Measurements from ENCODE around the gene NSD1.

Gene NSD1, protein sequence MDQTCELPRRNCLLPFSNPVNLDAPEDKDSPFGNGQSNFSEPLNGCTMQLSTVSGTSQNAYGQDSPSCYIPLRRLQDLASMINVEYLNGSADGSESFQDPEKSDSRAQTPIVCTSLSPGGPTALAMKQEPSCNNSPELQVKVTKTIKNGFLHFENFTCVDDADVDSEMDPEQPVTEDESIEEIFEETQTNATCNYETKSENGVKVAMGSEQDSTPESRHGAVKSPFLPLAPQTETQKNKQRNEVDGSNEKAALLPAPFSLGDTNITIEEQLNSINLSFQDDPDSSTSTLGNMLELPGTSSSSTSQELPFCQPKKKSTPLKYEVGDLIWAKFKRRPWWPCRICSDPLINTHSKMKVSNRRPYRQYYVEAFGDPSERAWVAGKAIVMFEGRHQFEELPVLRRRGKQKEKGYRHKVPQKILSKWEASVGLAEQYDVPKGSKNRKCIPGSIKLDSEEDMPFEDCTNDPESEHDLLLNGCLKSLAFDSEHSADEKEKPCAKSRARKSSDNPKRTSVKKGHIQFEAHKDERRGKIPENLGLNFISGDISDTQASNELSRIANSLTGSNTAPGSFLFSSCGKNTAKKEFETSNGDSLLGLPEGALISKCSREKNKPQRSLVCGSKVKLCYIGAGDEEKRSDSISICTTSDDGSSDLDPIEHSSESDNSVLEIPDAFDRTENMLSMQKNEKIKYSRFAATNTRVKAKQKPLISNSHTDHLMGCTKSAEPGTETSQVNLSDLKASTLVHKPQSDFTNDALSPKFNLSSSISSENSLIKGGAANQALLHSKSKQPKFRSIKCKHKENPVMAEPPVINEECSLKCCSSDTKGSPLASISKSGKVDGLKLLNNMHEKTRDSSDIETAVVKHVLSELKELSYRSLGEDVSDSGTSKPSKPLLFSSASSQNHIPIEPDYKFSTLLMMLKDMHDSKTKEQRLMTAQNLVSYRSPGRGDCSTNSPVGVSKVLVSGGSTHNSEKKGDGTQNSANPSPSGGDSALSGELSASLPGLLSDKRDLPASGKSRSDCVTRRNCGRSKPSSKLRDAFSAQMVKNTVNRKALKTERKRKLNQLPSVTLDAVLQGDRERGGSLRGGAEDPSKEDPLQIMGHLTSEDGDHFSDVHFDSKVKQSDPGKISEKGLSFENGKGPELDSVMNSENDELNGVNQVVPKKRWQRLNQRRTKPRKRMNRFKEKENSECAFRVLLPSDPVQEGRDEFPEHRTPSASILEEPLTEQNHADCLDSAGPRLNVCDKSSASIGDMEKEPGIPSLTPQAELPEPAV (N-terminal part only)

DNA sequence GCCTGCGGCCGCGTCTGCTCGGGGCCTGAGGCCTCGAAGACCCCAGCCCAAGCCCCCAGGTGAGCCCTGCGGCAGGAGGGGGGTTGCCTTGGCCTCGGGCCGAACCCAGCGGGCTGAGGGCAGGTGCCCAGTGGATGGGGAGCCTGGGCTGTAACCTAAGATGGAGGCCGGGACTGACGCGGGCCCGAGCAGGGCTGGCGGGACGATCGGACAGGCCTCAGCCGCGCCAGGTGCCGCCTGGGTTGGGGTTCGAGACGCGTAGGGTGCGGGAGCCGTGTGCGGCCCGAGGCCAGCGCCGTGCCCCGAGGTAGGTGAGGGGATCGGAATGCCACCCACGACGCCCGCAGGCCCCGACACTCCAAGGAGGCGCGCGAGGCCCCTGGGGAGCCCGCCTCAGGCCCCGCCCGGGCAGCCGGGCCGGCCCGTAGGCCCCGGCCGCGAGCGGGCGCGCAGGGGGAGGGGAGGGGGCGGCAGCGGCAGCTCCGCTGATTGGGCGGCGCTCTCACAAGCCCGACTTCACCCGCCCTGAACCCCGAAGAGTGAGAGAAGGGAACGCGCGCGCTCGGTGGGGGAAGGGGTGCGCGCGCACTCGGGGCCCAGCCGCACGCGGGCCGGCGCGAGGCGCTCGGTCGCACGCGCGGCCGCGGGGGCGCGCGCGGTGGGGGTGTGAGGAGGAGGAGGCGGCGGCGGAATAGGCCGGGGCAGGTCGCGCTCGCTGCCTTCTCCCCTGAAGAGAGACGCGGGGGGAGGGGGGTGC is at the start of gene NSD1:
Gene NSD1, plus strand, starts transcription at position 678 of the 757 bp plus-strand sequence. CDS start 1,331 bp downstream, outside the sequence.
- no peak for DNase-seq

DNA sequence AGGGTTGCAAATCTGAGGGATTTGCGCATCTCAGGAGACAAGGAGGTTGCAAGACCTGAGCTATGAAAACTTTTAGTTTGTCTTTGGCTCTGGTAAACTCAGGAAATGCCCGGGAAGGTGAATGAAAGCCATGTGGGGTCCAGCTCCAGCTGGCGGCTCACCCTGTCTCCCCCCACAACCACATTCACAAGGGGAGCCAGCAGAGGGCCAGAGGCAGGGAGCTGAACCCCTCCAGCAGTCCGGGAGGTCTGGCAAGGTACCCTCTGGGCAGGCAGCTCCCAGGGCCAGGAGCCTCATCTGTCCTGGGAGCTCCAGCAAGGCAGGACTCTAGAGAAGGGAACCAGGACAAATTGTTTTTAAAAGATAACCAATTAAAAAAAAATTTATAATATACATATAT is 49.4 kb upstream of the NSD1 start:
- no peak for DNase-seq

DNA sequence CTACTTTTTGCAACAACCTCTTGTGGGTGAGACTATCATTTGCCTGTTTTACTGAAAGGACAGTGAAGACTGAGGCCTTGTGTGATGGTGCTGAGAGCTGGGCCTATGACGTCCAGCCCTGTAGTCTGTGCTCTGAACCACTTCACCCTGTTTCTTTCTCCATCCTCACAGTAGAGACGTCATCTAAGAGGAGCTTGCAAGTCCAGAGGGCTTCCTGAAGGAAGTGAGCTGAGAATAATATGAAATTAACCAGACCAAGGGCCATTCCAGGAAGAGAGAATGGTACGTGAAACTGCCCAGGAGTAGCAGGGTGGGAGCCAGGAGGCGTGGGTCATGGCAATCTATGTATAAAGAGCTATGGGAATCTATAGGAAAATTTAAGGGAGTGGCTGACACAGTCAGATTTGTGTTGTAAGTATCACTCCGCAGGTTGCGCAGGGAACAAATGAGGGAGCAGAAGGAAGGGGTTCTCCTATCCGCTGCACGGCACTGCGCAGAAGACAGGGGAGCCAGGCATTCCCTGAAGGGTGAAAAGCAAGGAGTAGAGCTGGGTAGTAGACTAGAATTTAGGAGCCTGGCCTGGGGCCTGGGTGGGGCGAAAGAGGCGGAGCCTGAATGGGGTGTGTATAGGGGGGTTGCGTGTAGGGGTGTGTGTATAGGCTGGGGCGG is 47.5 kb upstream of the NSD1 start:
- no peak for DNase-seq

DNA sequence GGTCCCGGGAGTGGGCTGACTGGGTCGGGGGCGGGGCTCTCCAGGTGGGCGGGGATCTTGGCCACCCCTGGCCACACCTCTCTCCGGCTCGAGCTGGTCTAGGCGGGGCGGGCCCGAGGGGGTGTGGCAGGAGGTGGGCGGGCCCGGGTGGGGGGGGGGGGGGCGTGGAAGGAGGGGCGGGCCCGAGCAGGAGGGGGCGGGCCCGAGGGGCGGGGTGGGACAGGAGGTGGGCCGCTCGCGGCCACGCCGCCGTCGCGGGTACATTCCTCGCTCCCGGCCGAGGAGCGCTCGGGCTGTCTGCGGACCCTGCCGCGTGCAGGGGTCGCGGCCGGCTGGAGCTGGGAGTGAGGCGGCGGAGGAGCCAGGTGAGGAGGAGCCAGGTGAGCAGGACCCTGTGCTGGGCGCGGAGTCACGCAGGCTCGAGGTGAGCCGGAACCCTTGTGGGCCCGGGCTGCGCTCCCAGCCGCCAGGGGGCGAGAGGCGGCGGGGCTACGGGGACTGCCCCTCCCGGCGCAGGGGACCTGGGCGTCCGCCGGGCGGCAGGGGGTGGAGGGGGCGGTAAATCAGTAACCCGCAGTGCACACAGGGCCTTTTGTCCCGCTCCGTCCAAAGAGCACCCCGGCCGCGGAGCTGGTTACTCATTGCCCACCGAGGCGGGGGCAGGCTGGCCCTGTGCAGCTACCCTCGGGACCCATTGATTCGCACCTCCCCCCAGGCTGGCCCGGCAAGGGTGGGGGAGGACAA is 46.7 kb upstream of the NSD1 start, which contains the start of gene FGFR4:
Gene FGFR4, plus strand, starts transcription at position 262 of the 744 bp plus-strand sequence. CDS start 2,688 bp downstream, outside the sequence.
- no peak for DNase-seq

DNA sequence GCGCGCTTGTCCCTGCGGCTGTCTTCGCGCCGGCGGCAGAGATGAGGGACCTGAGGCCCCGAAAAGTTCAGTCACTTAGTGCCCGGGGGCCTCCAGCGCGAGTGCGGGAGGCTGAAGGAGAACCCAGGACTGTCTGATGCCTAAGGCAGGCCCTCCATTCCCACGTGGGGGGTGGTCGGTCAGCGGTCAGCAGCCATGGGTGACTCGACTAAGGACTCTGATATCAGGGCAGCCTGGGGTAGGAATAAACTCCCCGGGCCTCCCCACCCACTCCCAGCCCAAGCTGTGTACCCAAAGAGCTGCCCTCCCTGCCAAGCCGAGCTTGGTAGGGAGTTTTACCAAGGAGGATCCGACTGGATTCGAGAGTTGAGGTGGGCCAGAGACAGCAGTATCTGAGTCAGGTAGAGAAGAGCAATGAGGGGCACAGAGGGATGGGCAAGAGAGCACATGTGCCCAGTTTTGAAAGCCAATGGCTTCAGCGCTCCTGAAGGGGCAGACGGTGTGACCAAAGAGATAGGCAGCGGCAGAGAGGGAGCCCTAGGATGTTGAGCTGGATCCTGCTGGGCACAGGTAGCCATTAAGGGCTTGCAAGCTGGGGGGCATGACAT is 46.1 kb upstream of the NSD1 start:
- no peak for DNase-seq

DNA sequence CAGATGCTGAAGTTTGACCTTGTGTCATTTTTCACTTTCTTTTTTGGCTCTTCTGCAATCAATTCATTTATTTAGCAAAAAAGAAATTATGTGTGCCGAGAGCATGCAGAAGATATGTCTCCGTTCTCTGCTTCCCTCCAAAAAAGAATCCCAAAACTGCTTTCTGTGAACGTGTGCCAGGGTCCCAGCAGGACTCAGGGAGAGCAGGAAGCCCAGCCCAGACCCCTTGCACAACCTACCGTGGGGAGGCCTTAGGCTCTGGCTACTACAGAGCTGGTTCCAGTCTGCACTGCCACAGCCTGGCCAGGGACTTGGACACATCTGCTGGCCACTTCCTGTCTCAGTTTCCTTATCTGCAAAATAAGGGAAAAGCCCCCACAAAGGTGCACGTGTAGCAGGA is 44.4 kb upstream of the NSD1 start:
- DNase-seq = no peak

DNA sequence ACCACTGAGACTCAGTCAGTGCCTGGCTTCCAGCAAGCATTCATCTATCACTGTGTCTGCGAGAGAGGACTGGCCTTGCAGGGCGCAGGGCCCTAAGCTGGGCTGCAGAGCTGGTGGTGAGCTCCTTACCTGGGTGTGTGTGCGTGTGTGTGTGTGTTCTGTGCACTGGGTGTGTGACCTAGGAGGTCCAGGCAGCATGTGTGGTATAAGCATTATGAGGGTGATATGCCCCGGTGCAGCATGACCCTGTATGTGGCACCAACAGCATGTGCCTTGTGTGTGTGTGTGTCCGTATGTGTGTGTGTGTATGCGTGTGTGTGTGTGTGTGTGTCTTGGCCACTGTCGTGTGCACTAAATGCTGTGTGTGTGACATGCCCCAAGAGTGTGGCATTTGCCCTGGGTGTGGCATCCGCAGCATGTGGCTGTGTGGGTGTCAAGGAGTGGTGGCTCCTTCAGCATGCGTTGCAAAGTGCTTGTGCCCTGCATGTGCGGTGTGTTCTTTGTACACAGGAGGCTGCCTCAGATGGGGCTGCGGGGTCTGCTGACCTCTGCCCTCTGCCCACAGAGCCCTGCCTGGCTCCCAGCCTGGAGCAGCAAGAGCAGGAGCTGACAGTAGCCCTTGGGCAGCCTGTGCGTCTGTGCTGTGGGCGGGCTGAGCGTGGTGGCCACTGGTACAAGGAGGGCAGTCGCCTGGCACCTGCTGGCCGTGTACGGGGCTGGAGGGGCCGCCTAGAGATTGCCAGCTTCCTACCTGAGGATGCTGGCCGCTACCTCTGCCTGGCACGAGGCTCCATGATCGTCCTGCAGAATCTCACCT is 43.5 kb upstream of the NSD1 start:
- DNase-seq = no peak

DNA sequence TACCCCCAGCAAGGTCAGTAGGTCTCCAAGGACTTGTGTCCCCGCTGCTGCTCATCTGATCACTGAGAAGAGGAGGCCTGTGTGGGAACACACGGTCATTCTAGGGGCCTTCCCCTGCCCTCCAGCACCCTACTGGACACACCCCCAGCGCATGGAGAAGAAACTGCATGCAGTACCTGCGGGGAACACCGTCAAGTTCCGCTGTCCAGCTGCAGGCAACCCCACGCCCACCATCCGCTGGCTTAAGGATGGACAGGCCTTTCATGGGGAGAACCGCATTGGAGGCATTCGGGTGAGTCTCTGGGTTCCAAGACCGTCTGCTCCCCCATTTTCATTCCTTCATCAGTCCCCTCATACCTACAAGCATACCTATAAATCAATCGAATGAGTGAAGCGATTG is 42.8 kb upstream of the NSD1 start:
- no peak for DNase-seq

DNA sequence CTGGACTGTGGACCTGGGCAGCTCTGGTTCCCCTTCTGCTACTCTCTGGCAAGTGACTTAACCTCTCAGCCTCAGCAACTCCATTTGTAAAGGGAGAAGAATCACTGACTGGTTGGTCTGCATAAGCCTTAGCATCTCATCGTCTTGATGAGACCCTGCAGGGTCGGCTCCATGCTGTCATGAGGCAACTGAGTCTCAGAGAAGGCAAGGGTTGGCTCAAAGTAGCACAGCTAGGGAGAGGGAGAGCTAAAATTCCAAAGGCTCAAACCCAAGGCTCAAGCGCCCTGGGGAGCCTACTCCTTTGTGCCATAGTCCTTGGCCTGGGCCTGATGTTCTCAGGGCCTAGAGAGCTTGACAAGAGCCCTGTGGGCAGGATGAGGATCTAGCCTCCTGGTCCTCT is 42.3 kb upstream of the NSD1 start:
- no peak for DNase-seq

DNA sequence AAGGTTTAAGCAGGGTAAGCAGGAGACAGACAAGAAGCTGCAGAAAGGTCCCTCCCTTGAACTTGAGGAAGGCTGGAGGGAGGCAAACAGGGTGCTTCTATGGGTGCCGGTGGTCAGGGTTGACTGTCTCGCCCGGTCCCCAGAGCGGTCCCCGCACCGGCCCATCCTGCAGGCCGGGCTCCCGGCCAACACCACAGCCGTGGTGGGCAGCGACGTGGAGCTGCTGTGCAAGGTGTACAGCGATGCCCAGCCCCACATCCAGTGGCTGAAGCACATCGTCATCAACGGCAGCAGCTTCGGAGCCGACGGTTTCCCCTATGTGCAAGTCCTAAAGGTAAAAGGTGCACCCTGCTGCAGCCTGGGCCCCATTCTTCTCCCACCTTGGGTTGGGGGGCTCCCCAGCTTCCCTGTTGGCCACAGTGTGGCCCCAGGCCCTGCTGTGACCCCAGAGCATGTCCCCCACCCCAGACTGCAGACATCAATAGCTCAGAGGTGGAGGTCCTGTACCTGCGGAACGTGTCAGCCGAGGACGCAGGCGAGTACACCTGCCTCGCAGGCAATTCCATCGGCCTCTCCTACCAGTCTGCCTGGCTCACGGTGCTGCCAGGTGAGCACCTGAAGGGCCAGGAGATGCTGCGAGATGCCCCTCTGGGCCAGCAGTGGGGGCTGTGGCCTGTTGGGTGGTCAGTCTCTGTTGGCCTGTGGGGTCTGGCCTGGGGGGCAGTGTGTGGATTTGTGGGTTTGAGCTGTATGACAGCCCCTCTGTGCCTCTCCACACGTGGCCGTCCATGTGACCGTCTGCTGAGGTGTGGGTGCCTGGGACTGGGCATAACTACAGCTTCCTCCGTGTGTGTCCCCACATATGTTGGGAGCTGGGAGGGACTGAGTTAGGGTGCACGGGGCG is 41.1 kb upstream of the NSD1 start:
- DNase-seq = no peak

DNA sequence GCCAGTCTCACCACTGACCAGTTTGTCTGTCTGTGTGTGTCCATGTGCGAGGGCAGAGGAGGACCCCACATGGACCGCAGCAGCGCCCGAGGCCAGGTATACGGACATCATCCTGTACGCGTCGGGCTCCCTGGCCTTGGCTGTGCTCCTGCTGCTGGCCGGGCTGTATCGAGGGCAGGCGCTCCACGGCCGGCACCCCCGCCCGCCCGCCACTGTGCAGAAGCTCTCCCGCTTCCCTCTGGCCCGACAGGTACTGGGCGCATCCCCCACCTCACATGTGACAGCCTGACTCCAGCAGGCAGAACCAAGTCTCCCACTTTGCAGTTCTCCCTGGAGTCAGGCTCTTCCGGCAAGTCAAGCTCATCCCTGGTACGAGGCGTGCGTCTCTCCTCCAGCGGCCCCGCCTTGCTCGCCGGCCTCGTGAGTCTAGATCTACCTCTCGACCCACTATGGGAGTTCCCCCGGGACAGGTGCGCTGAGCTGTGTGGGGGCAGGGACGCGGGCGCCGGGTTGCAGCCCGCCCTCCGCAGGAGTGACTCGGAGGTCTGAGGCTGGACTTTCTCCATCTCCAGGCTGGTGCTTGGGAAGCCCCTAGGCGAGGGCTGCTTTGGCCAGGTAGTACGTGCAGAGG is 40.4 kb upstream of the NSD1 start:
- no peak for DNase-seq

DNA sequence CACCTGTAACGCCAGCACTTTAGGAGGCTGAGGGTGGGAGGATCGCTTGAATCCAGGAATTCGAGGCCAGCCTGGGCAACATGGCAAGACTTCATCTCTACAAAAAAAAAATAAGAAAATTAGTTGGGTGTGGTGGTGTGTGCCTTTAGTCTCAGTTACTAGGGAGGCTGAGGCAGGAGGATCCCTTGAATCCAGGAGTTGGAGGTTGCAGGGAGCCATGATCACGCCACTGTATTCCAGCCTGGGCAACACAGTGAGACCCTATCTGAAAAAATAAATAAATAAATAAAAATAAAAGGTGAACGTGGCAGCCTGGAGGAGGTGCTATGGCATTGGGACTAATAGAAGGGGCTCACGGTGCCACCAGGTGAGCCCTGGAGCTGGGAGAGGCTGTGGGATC is 39.8 kb upstream of the NSD1 start:
- no peak for DNase-seq

DNA sequence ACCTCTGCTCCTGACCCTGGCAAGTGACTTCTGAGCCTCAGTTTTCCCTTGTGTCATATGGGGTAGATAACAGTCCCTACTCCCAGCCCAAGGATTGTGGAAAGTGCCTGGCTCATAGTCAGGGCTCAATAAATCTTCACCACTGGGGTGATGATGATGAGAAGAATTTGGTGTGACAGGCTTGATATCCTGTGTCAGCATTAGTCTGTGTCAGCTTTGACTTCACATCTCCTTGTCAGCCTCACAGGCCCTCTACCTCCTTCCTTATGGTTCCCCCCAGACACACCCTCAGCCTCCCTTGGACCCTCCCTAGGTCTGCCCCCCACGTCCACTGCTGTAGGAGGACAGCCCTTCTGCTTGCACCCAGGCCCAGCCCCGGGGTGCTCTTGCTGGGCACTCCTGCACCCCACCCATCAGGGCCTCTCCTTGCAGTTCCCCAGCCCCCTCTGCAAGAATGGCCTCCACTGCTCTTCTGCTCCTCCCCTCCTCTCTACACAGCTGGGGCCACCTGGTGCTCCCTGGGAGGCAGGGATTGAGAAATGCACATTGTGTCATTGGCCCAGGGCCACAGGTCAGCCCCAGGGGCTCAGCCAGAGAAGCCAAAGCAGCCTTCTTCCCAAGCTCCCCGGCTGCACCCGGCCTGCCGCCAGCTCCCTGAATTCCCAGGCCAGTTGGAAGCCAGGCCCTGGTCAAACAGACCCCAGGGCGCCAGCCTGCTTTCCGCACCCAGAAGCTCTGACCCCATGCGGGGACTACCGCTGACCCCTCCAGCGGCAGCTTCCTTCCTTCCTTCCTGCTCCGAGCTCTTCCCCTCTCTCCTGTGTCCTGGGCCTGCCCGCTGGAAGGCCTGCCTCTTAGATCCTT is 39.1 kb upstream of the NSD1 start:
- no peak for DNase-seq

DNA sequence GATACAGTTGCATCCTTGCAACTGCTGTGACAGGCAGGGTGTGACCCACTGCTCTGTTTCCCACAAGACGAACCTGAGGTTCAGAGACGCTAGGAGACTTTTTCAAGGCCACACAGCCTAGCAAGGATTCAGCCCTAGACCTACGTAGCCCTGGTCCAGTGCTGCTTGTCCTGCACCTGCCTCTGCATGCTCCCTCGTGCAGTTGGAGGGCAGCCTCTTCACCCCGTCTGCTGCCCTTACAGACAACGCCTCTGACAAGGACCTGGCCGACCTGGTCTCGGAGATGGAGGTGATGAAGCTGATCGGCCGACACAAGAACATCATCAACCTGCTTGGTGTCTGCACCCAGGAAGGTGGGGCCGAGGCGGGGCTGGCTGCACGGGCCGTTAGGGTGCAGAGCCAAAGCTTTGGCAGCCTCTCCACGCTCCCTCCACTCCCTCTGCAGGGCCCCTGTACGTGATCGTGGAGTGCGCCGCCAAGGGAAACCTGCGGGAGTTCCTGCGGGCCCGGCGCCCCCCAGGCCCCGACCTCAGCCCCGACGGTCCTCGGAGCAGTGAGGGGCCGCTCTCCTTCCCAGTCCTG is 38.4 kb upstream of the NSD1 start:
- DNase-seq = no peak

DNA sequence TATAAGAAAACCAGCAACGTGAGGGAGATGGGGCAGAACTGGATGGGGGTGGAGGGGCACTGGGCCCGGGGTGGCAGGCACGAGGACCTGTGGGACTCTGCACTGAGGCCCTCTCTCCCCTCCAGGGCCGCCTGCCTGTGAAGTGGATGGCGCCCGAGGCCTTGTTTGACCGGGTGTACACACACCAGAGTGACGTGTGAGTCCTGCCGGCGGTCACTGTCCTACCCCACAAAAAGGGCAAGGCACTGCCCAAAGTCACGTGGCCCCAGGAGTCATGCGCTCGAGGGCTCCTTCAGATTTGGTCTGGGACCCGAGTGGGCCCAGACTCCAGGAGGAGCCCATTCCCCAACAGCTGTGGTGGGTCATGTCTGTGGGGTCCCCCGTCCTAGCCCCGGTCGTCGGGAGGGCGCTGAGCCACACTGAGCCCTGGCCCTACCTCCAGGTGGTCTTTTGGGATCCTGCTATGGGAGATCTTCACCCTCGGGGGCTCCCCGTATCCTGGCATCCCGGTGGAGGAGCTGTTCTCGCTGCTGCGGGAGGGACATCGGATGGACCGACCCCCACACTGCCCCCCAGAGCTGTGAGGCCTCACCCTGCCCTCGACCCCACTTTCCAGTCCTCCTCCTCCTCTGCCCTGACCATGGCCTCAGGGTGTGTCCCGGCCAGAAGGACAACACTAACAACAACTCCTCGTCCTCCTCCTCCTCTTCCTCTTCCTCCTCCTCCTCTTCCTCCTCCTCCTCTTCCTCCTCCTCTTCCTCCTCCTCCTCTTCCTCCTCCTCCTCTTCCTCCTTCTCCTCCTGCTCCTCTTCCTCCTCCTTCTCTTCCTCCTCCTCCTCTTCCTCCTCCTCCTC is 37.2 kb upstream of the NSD1 start:
- DNase-seq = no peak

All from DMS79 (cell line).